HFF-Myc (cell line): ENCODE measurements around the gene PRR11.
"Not testable (repeated sequence)": the region's sequence is repeated elsewhere in the genome, so short reads cannot be mapped to it uniquely, and the experiment has no call there.

Experiments used
- DNase-seq: peaks from one replicate; pipeline ENCODE4 v3.0.0-alpha.2; 2011; ENCODE audit warnings: low read depth; ENCODE audit errors: extremely low read depth
- H3K4me3 ChIP-seq: replicated peaks from 2 replicates; pipeline ENCODE4 v1.5.1; 2011; ENCODE audit warnings: low read depth, mild to moderate bottlenecking, control low read depth, low read length
- CTCF ChIP-seq: IDR thresholded peaks from 2 replicates; pipeline ENCODE4 v1.5.1; 2012; ENCODE audit warnings: mild to moderate bottlenecking, low read depth, low read length, control low read depth; ENCODE audit errors: missing control alignments

Gene PRR11

GRCh38 chr17:59202320-59202719 is 46.8 kb downstream of the PRR11 start:
- H3K4me3 ChIP-seq = no peak overlapping the region
- TF ChIP-seq CTCF = no peak
- no peak for DNase-seq

GRCh38 chr17:59219370-59219769 is 63.8 kb downstream of the PRR11 start:
- H3K4me3 ChIP-seq = no peak overlapping the region
- DNase-seq = no peak
- no peak for TF ChIP-seq CTCF

GRCh38 chr17:59219992-59220327 is 64.4 kb downstream of the PRR11 start:
- no peak for DNase-seq
- no peak for TF ChIP-seq CTCF
- peak overlapping the region; percentile 98 for H3K4me3 ChIP-seq

- peak; percentile 47 for TF ChIP-seq CTCF
- DNase-seq = peak; percentile 63
Measured at GRCh38 chr17:59220328-59221158, 65.0 kb downstream of the PRR11 start, which contains the start of gene GDPD1. Gene GDPD1, plus strand, starts transcription at chr17:59220511. Its CDS starts 99 bp downstream, at chr17:59220610.

GRCh38 chr17:59221159-59221847 is 65.8 kb downstream of the PRR11 start:
- H3K4me3 ChIP-seq = peak overlapping the region; percentile 98
- TF ChIP-seq CTCF = no peak
- DNase-seq = no peak

More at GRCh38 chr17:59220328-59221158, 65.0 kb downstream of the PRR11 start, which contains the start of gene GDPD1:
- peak within 1 kb of the TSS; percentile 98 for H3K4me3 ChIP-seq

- H3K4me3 ChIP-seq = no peak overlapping the region
- no peak for TF ChIP-seq CTCF
- no peak for DNase-seq
Measured at GRCh38 chr17:59223813-59224212, 68.3 kb downstream of the PRR11 start.

GRCh38 chr17:59228588-59228987 is 73.0 kb downstream of the PRR11 start:
- H3K4me3 ChIP-seq, DNase-seq: not testable (repeated sequence)
